IMR-90 (cell line): ENCODE measurements around the gene APC2. TPM values are rescaled to one million over a fixed set of nuclear protein-coding genes. Genes with fewer than 3 reads are reported as not detected.
"Not testable (repeated sequence)": the region's sequence is repeated elsewhere in the genome, so short reads cannot be mapped to it uniquely, and the experiment has no call there.

Source experiments
- ATAC-seq: fragments of 200-7000 bp; cut with Tn5 transposase; 2 replicates; pipeline ENCODE4 v1.9.1; 2020; ENCODE audit warnings: low read depth, mild to moderate bottlenecking, moderate library complexity
- BruUV-seq: library from RNA; stranded (reverse); fragments of 400-500 nt; replicated peaks from 2 replicates; lab custom pipeline; 2021; lab: Mats Ljungman, UMichigan
- CTCF ChIA-PET: fragments of 300-600 bp; formaldehyde crosslinking; extraction: SDS; loops from one replicate; lab custom pipeline; 2021; ENCODE audit warnings: antibody characterized with exemption; lab: Yijun Ruan, JAX
- POLR2A ChIA-PET: fragments of 300-600 bp; sonication (Branson Sonifier 250); formaldehyde crosslinking; loops from one replicate; lab custom pipeline; 2022; ENCODE audit warnings: antibody characterized with exemption; ENCODE audit not compliant: unreplicated experiment; lab: Charles Lee
- DNase-seq: peaks from one replicate; pipeline ENCODE4 v3.0.0; 2013
- H2AFZ ChIP-seq: replicated peaks from 2 replicates; pipeline ENCODE3; 2013; ENCODE audit warnings: low read length, mild to moderate bottlenecking; ENCODE audit not compliant: poor library complexity
- H2AK5ac ChIP-seq: 2 replicates; pipeline ENCODE4 v1.6.1; 2013; ENCODE audit warnings: low read depth, low read length, inconsistent platforms
- H2AK9ac ChIP-seq: replicated peaks from 2 replicates; pipeline ENCODE3; 2013; ENCODE audit warnings: mild to moderate bottlenecking, low read depth, low read length, moderate library complexity; ENCODE audit not compliant: poor library complexity
- H2BK120ac ChIP-seq: 2 replicates; pipeline ENCODE4 v1.6.1; 2013; ENCODE audit warnings: low read depth, low read length, inconsistent platforms
- H2BK15ac ChIP-seq: 3 replicates; pipeline ENCODE4 v1.6.1; 2013; ENCODE audit warnings: low read depth, low read length, inconsistent platforms
- H2BK20ac ChIP-seq: 2 replicates; pipeline ENCODE4 v1.6.1; 2013; ENCODE audit warnings: low read depth, mild to moderate bottlenecking, inconsistent platforms, low read length, moderate library complexity
- H2BK5ac ChIP-seq: 2 replicates; pipeline ENCODE4 v1.6.1; 2013; ENCODE audit warnings: mild to moderate bottlenecking, low read depth, low read length, inconsistent platforms; ENCODE audit not compliant: poor library complexity, severe bottlenecking
- H3K14ac ChIP-seq: replicated peaks from 2 replicates; pipeline ENCODE4 v1.6.1; 2013; ENCODE audit warnings: low read depth, low read length, inconsistent platforms
- H3K18ac ChIP-seq: 2 replicates; pipeline ENCODE4 v1.6.1; 2013; ENCODE audit warnings: low read depth, low read length, control low read depth
- H3K23ac ChIP-seq: 2 replicates; pipeline ENCODE4 v1.6.1; 2013; ENCODE audit warnings: low read depth, low read length, inconsistent platforms
- H3K27ac ChIP-seq: 2 replicates; pipeline ENCODE4 v1.5.1; 2013; ENCODE audit warnings: mild to moderate bottlenecking, control low read depth, low read length; ENCODE audit not compliant: insufficient read depth
- H3K27me3 ChIP-seq: 2 replicates; pipeline ENCODE4 v1.6.1; 2013; ENCODE audit warnings: low read length; ENCODE audit not compliant: control insufficient read depth, insufficient read depth
- H3K36me3 ChIP-seq: 2 replicates; pipeline ENCODE4 v1.6.1; 2013; ENCODE audit warnings: low read length, mixed read lengths; ENCODE audit not compliant: control insufficient read depth, insufficient read depth
- H3K4ac ChIP-seq: 2 replicates; pipeline ENCODE4 v1.6.1; 2013; ENCODE audit warnings: low read depth, low read length, inconsistent platforms
- H3K4me1 ChIP-seq: 2 replicates; pipeline ENCODE4 v1.6.1; 2013; ENCODE audit warnings: low read length, mixed read lengths; ENCODE audit not compliant: control insufficient read depth, insufficient read depth
- H3K4me2 ChIP-seq: 2 replicates; pipeline ENCODE4 v1.6.1; 2013; ENCODE audit warnings: low read depth, mild to moderate bottlenecking, control low read depth, low read length, moderate library complexity
- H3K4me3 ChIP-seq: 2 replicates; pipeline ENCODE4 v1.5.1; 2013; ENCODE audit warnings: low read depth, mild to moderate bottlenecking, control low read depth, low read length, moderate library complexity; ENCODE audit not compliant: insufficient read depth
- H3K56ac ChIP-seq: 2 replicates; pipeline ENCODE4 v1.6.1; 2013; ENCODE audit warnings: low read length, inconsistent platforms; ENCODE audit not compliant: insufficient read depth; ENCODE audit errors: extremely low read depth
- H3K79me1 ChIP-seq, 2 experiments: 2 replicates each; pipeline ENCODE4 v1.6.1; 2013; ENCODE audit warnings: low read length in 2 of 2, inconsistent platforms in 1 of 2, low read depth in 1 of 2
- H3K9ac ChIP-seq: 2 replicates; pipeline ENCODE4 v1.6.1; 2013; ENCODE audit warnings: low read depth, low read length, control low read depth
- H3K9me1 ChIP-seq: 2 replicates; pipeline ENCODE4 v1.6.1; 2013; ENCODE audit warnings: low read length, inconsistent platforms; ENCODE audit not compliant: insufficient read depth
- H3K9me3 ChIP-seq: 2 replicates; pipeline ENCODE4 v1.6.1; 2013; ENCODE audit warnings: low read length; ENCODE audit not compliant: control insufficient read depth, insufficient read depth
- H4K20me1 ChIP-seq: 2 replicates; pipeline ENCODE4 v1.6.1; 2013; ENCODE audit warnings: low read length, inconsistent platforms; ENCODE audit not compliant: insufficient read depth
- H4K5ac ChIP-seq: 2 replicates; pipeline ENCODE4 v1.6.1; 2013; ENCODE audit warnings: mild to moderate bottlenecking, low read depth, low read length, control low read depth
- H4K8ac ChIP-seq, 2 experiments: 2 replicates each; pipeline ENCODE4 v1.6.1; 2013; ENCODE audit warnings: low read depth in 2 of 2, low read length in 2 of 2, control low read depth in 1 of 2, inconsistent platforms in 1 of 2
- H4K91ac ChIP-seq: 2 replicates; pipeline ENCODE4 v1.6.1; 2013; ENCODE audit warnings: low read depth, low read length, inconsistent platforms; ENCODE audit not compliant: insufficient read depth
- WGBS, 2 experiments: methylation state at CpG; one replicate each; pipeline versions ENCODE4 v1.1.5 to v1.1.7; 2013; ENCODE audit warnings: missing lambda C conversion rate in 2 of 2; ENCODE audit not compliant: insufficient read length in 1 of 2; ENCODE audit errors: extremely low coverage in 2 of 2; 5-methylcytosine and 5-hydroxymethylcytosine counted together
- dilution Hi-C: fragments of 300-500 bp; cut with HindIII; formaldehyde crosslinking; loops from one replicate; pipeline ENCODE4 v1.14.3; 2018; ENCODE audit warnings: low sequenced_read_pairs; ENCODE audit not compliant: unreplicated experiment
- in situ Hi-C: fragments of 300-500 bp; cut with MboI; formaldehyde crosslinking; loops from 3 replicates; pipeline ENCODE4 v1.14.3; 2019; ENCODE audit warnings: low sequenced_read_pairs, inconsistent platforms, mixed read lengths
- intact Hi-C: fragments of 100-400 bp; cut with micrococcal nuclease; formaldehyde crosslinking; loops from 2 replicates; pipeline ENCODE4 v1.10.0; 2022
- polyA plus RNA-seq, 3 experiments: library from polyadenylated mRNA; depleted of rRNA; stranded (reverse); fragments of >200 nt; gene quantifications; 2 replicates each; pipeline ENCODE4 v1.2.3, GENCODE V29; 2012; ENCODE audit warnings: low replicate concordance in 1 of 3
- total RNA-seq: library from RNA; depleted of rRNA; stranded (reverse); fragments of >200 nt; gene quantifications from 2 replicates; pipeline ENCODE4 v1.2.3, GENCODE V29; 2012

Gene APC2
- total and polyA plus RNA-seq, 2 of the 4 experiments (the other 2 are of a cell fraction) = 0.36 to 0.41 TPM

GRCh38 chr19:1519802-1520201, 69.9 kb downstream of the APC2 start:
- H3K36me3 ChIP-seq, H3K14ac ChIP-seq, CTCF ChIA-PET, H3K23ac ChIP-seq, H3K18ac ChIP-seq, ATAC-seq, H3K4me1 ChIP-seq, H2BK120ac ChIP-seq, H3K9ac ChIP-seq, BruUV-seq, POLR2A ChIA-PET, DNase-seq, H3K4me2 ChIP-seq, intact Hi-C loops, H3K79me1 ChIP-seq, H2AK5ac ChIP-seq, H3K4me3 ChIP-seq, in situ Hi-C loops, H3K9me1 ChIP-seq, H3K9me3 ChIP-seq, H2BK5ac ChIP-seq, H2BK20ac ChIP-seq, H2AFZ ChIP-seq, H3K27ac ChIP-seq, H4K20me1 ChIP-seq, H4K8ac ChIP-seq, H2AK9ac ChIP-seq, H4K5ac ChIP-seq, H3K4ac ChIP-seq, H4K91ac ChIP-seq, H2BK15ac ChIP-seq, dilution Hi-C loops, H3K56ac ChIP-seq: not testable (repeated sequence)
- peaks cover 29% of the 10 kb centered on the region for H3K27me3 ChIP-seq
- WGBS, 2 experiments = 76% methylated on average over 3 of the region's 8 CpGs; no CpG with 5 or more reads in 1 of the 2 experiments
